ENCODE data around the gene EPN2. TPM values are rescaled to one million over a fixed set of nuclear protein-coding genes. Genes with fewer than 3 reads are reported as not detected.

EPN2 gene
- total RNA-seq, 4 donors from 2014 or later: 30.7 to 156 (median 45.1) TPM

DNA sequence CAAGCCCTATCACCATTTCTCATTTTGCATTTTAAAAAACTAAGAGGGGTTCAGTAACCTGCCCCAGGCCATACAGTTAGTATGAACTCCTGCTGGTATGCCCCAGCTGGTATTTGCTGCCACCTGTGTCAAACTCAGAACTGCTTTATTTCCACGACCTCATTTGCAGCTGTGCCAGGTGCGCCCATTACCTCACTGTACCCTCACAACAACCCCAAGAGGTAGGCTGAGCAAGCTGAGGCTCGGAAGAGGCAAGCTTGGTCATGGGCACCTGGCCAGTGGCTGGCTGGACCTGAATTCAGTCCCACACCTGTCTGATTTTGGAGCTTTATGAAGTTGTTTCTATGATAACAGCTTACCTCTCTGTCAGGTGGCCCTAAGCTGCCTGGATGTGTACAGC, 7.6 kb downstream of the EPN2 start:
- Histone ChIP-seq H3K27me3 (no peaks in the 10 kb centered on the region), H3K9me3 (no peaks in the 10 kb centered on the region), H3K36me3 (no peaks in the 10 kb centered on the region), H3K4me1 (peaks cover 8 to 83% (median 36%) of the 10 kb centered on the region in 3 donors), H3K4me3 (no peak overlapping the region), H3K27ac (no peak overlapping the region)
- no peak for ATAC-seq
- WGBS, 2 donors (ENCODE audit: low coverage in 1 of 2): 50% methylated on average over 1 of the region's 3 CpGs; no CpG with 5 or more reads in 1 of the 2 donors
- TF ChIP-seq POLR2A (IDR thresholded peaks at IDR 0.05) (no peak), EP300 (IDR thresholded peaks at IDR 0.05) (no peak), POLR2AphosphoS5 (IDR thresholded peaks at IDR 0.05) (no peak)
- TF ChIP-seq, protein P1, sequence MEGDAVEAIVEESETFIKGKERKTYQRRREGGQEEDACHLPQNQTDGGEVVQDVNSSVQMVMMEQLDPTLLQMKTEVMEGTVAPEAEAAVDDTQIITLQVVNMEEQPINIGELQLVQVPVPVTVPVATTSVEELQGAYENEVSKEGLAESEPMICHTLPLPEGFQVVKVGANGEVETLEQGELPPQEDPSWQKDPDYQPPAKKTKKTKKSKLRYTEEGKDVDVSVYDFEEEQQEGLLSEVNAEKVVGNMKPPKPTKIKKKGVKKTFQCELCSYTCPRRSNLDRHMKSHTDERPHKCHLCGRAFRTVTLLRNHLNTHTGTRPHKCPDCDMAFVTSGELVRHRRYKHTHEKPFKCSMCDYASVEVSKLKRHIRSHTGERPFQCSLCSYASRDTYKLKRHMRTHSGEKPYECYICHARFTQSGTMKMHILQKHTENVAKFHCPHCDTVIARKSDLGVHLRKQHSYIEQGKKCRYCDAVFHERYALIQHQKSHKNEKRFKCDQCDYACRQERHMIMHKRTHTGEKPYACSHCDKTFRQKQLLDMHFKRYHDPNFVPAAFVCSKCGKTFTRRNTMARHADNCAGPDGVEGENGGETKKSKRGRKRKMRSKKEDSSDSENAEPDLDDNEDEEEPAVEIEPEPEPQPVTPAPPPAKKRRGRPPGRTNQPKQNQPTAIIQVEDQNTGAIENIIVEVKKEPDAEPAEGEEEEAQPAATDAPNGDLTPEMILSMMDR (IDR thresholded peaks at IDR 0.05): no peak

- no peak overlapping the region for H3K4me3 ChIP-seq
- no peaks in the 10 kb centered on the region for H3K27me3 ChIP-seq
- 69 to 94% methylated on average over 2 of the region's 3 CpGs for WGBS, 2 donors (ENCODE audit: low coverage in 1 of 2)
- H3K4me1 ChIP-seq: peaks cover 16 to 87% (median 40%) of the 10 kb centered on the region in 3 donors
- H3K36me3 ChIP-seq: no peaks in the 10 kb centered on the region
- ATAC-seq: no peak
- TF ChIP-seq EP300 (IDR thresholded peaks at IDR 0.05) (no peak), POLR2AphosphoS5 (IDR thresholded peaks at IDR 0.05) (no peak), POLR2A (IDR thresholded peaks at IDR 0.05) (no peak)
- TF ChIP-seq, protein P1 (IDR thresholded peaks at IDR 0.05): no peak
- no peaks in the 10 kb centered on the region for H3K9me3 ChIP-seq
- peak overlapping the region in 3 of 4 donors; percentile 34 to 75 (median 73) for H3K27ac ChIP-seq
Measured at GRCh38 chr17:19247473-19247872, 10.3 kb downstream of the EPN2 start.

DNA sequence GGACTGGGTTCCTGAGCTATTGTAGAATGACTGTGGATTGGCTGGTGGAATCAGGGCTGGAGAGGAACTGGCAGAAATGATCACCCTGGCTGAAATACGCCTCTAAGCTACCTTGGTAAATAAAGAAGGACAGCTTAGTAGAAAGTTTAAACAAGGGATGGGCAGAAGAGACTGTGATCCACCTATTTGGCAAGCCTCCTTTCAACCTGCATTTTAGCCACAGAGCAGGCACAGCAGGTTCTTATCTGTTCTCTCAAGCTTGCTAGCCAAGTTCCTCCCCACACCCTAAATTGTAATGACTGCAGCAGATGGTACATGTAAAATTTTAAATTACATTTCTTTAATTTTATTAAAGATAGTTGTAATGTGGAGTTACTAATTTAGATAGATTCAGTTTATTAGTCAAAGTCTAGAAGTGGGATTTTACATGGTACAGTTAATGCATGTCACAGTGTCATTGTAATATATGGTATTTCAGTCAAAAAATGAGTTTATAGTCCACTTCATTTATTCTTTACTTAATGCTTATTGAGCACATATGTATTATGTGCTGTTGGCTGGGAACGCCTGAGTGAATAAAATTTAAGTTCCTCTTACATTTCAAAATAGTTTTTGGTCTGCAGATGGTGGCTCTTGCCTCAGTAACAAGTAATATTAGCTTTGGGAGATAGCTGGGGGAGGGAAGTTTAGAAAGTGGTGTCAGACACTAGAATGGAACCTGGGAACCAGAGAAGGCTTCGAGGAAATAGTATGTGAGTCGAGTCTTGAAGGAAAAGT, 11.2 kb downstream of the EPN2 start:
- peak; percentile 2 for ATAC-seq
- no peaks in the 10 kb centered on the region for H3K27me3 ChIP-seq
- TF ChIP-seq POLR2A (IDR thresholded peaks at IDR 0.05) (no peak), EP300 (IDR thresholded peaks at IDR 0.05) (no peak), POLR2AphosphoS5 (IDR thresholded peaks at IDR 0.05) (no peak)
- TF ChIP-seq, protein P1 (IDR thresholded peaks at IDR 0.05): no peak
- H3K36me3 ChIP-seq: no peaks in the 10 kb centered on the region
- H3K4me1 ChIP-seq: peaks cover 16 to 80% (median 39%) of the 10 kb centered on the region in 3 donors
- WGBS, 2 donors (ENCODE audit: low coverage in 1 of 2): 41 to 45% methylated on average over 3 to 4 of the region's 4 CpGs
- no peaks in the 10 kb centered on the region for H3K9me3 ChIP-seq
- peak overlapping the region in 3 of 4 donors; percentile 70 to 75 (median 73) for H3K27ac ChIP-seq
- H3K4me3 ChIP-seq: no peak overlapping the region

GRCh38 chr17:19248928-19249574, 11.9 kb downstream of the EPN2 start:
- H3K9me3 ChIP-seq: no peaks in the 10 kb centered on the region
- peak; percentile 61 for ATAC-seq
- no peak overlapping the region for H3K4me3 ChIP-seq
- H3K4me1 ChIP-seq: peaks cover 16 to 79% (median 39%) of the 10 kb centered on the region in 3 donors
- WGBS, 2 donors (ENCODE audit: low coverage in 1 of 2): 38 to 40% methylated on average over 5 to 7 of the region's 7 CpGs
- no peaks in the 10 kb centered on the region for H3K36me3 ChIP-seq
- TF ChIP-seq POLR2A (IDR thresholded peaks at IDR 0.05): no peak
- no peak for TF ChIP-seq EP300 (IDR thresholded peaks at IDR 0.05)
- no peak for TF ChIP-seq POLR2AphosphoS5 (IDR thresholded peaks at IDR 0.05)
- TF ChIP-seq, protein P1 (IDR thresholded peaks at IDR 0.05): no peak
- H3K27ac ChIP-seq: peak overlapping the region in 3 of 4 donors; percentile 70 to 75 (median 73)
- H3K27me3 ChIP-seq: no peaks in the 10 kb centered on the region
